HG02981 (cell line): Measurements from ENCODE around the gene EIF4G1.
A peak's percentile ranks its signal among the peaks of the same experiment; 100 is the strongest.

Experiments
- ATAC-seq: cut with Tn5 transposase; IDR thresholded peaks from one replicate; pipeline ENCODE4 v1.9.1; 2021; ENCODE audit warnings: mild to moderate bottlenecking, moderate library complexity; ENCODE audit not compliant: unreplicated experiment

EIF4G1 gene

GRCh38 chr3:184361932-184362667, 47.7 kb downstream of the EIF4G1 start:
- ATAC-seq = no peak

- ATAC-seq = peak; percentile 86
These were observed 48.5 kb downstream of the EIF4G1 start for GRCh38 chr3:184362668-184363546.

GRCh38 chr3:184366619-184367289, 52.3 kb downstream of the EIF4G1 start:
- no peak for ATAC-seq

- no peak for ATAC-seq
These were observed 53.7 kb downstream of the EIF4G1 start for GRCh38 chr3:184368116-184368515.

- ATAC-seq = no peak
These were observed 54.3 kb downstream of the EIF4G1 start for GRCh38 chr3:184368586-184369183.

GRCh38 chr3:184371570-184372018, 57.2 kb downstream of the EIF4G1 start:
- peak; percentile 96 for ATAC-seq

- ATAC-seq = no peak
These were observed 58.0 kb downstream of the EIF4G1 start for GRCh38 chr3:184372296-184372821.

- no peak for ATAC-seq
These were observed 58.5 kb downstream of the EIF4G1 start for GRCh38 chr3:184372911-184373310.

GRCh38 chr3:184373422-184373821, 59.0 kb downstream of the EIF4G1 start:
- ATAC-seq = no peak

- ATAC-seq = no peak
These were observed 61.5 kb downstream of the EIF4G1 start for GRCh38 chr3:184375747-184376461.

GRCh38 chr3:184377374-184377773, 63.0 kb downstream of the EIF4G1 start:
- ATAC-seq = no peak

- no peak for ATAC-seq
These were observed 63.6 kb downstream of the EIF4G1 start, which contains the start of gene THPO for GRCh38 chr3:184377882-184378445. Gene THPO, minus strand, starts transcription at chr3:184378207. Its CDS starts 1,948 bp downstream, at chr3:184376259.

- no peak for ATAC-seq
These were observed 64.4 kb downstream of the EIF4G1 start for GRCh38 chr3:184378651-184379357.

GRCh38 chr3:184379358-184380184, 65.2 kb downstream of the EIF4G1 start, which contains the start of gene CHRD:
Gene CHRD, plus strand, starts transcription at chr3:184380054. Its CDS starts 265 bp downstream, at chr3:184380319.
- ATAC-seq = no peak

GRCh38 chr3:184380185-184380626, 65.8 kb downstream of the EIF4G1 start:
- ATAC-seq = no peak

GRCh38 chr3:184380627-184381260, 66.3 kb downstream of the EIF4G1 start:
- no peak for ATAC-seq
